Natural killer cell (primary cell): ENCODE data around the gene SELE. TPM values are rescaled to one million over a fixed set of nuclear protein-coding genes. Genes with fewer than 3 reads are reported as not detected.

Source experiments
- ATAC-seq, 3 donors: fragments of 150-1000 bp in 2 of 3; fragments of 200-7000 bp in 1 of 3; cut with Tn5 transposase; 1 replicate in 1 of 3; 2 replicates in 2 of 3; pipeline ENCODE4 v1.10.0; 2021; ENCODE audit warnings: mild to moderate bottlenecking in 2 of 3, moderate library complexity in 2 of 3
- DNase-seq, 2 donors: peaks; one replicate each; pipeline versions ENCODE4 v3.0.0 to v3.0.0-alpha.2; 2013 to 2021; ENCODE audit warnings: mixed read lengths in 1 of 2
- H3K27ac ChIP-seq: one replicate; pipeline ENCODE4 v1.5.1; 2013; ENCODE audit warnings: mild to moderate bottlenecking, low read length
- H3K27me3 ChIP-seq: one replicate; pipeline ENCODE4 v1.6.1; 2013; ENCODE audit warnings: low read length; ENCODE audit not compliant: control insufficient read depth, insufficient read depth
- H3K36me3 ChIP-seq: one replicate; pipeline ENCODE4 v1.6.1; 2013; ENCODE audit warnings: low read length; ENCODE audit not compliant: control insufficient read depth, insufficient read depth
- H3K4me1 ChIP-seq: one replicate; pipeline ENCODE4 v1.6.1; 2013; ENCODE audit warnings: low read length; ENCODE audit not compliant: control insufficient read depth, insufficient read depth
- H3K4me3 ChIP-seq: one replicate; pipeline ENCODE4 v1.5.1; 2013; ENCODE audit warnings: low read length
- H3K9me3 ChIP-seq: one replicate; pipeline ENCODE4 v1.6.1; 2013; ENCODE audit warnings: low read length; ENCODE audit not compliant: control insufficient read depth, insufficient read depth
- H3K27ac Mint-ChIP-seq, 2 donors: one replicate each; pipeline ENCODE4 v1.8.0; 2022; ENCODE audit warnings: mild to moderate bottlenecking in 2 of 2, mixed read lengths in 2 of 2, moderate library complexity in 1 of 2
- H3K27me3 Mint-ChIP-seq, 2 donors: one replicate each; pipeline ENCODE4 v1.8.0; 2022; ENCODE audit warnings: low read depth in 2 of 2, mixed read lengths in 2 of 2
- H3K36me3 Mint-ChIP-seq: one replicate; pipeline ENCODE4 v1.8.0; 2022; ENCODE audit warnings: mixed read lengths
- H3K4me1 Mint-ChIP-seq, 2 donors: one replicate each; pipeline ENCODE4 v1.8.0; 2022; ENCODE audit warnings: mixed read lengths in 2 of 2
- H3K4me3 Mint-ChIP-seq: one replicate; pipeline ENCODE4 v1.8.0; 2022; ENCODE audit warnings: mild to moderate bottlenecking, moderate library complexity, mixed read lengths
- H3K9me3 Mint-ChIP-seq, 2 donors: one replicate each; pipeline ENCODE4 v1.8.0; 2022; ENCODE audit warnings: mixed read lengths in 2 of 2
- WGBS: methylation state at CpG from one replicate; pipeline ENCODE4 v1.1.7; 2013; ENCODE audit warnings: missing lambda C conversion rate; ENCODE audit not compliant: insufficient coverage; 5-methylcytosine and 5-hydroxymethylcytosine counted together
- intact Hi-C: fragments of 100-400 bp; cut with micrococcal nuclease; formaldehyde crosslinking; loops from one replicate; pipeline ENCODE4 v1.14.2; 2022
- total RNA-seq, 4 donors: library from RNA; stranded (reverse); fragments of 120-200 nt in 1 of 4; gene quantifications; one replicate each; pipeline versions ENCODE4 v1.2.3 to v1.2.4, GENCODE V29; 2013 to 2022
- TF ChIP-seq, protein P1 (sequence below): fragments of 200-600 bp; IDR thresholded peaks from one replicate; pipeline ENCODE4 v1.8.0; 2022; ENCODE audit warnings: antibody characterized with exemption

Gene SELE
- total RNA-seq, 3 donors from 2014 or later (not counting 1 experiment from before 2014, with no cell fraction given) = not detected

- H3K4me3 Mint-ChIP-seq = peak overlapping the region; percentile 42
- H3K27ac Mint-ChIP-seq = peak overlapping the region; percentile 75 to 89
- no peak overlapping the region for H3K27ac ChIP-seq
- H3K36me3 ChIP-seq = peaks cover 74% of the 10 kb centered on the region
- H3K36me3 Mint-ChIP-seq = peaks cover 19% of the 10 kb centered on the region
- H3K4me1 ChIP-seq = peaks cover 64% of the 10 kb centered on the region
- WGBS = no CpG with 5 or more reads among the region's 3 CpGs
- H3K27me3 Mint-ChIP-seq = no peaks in the 10 kb centered on the region
- no peak for ATAC-seq
- intact Hi-C loops = loop anchor here (10.0 kb wide), 1 partner anchor 1175 kb away; no protein-coding TSS in a partner anchor
- peak in 1 of 2 donors; percentile 46 for DNase-seq
- H3K27me3 ChIP-seq = no peaks in the 10 kb centered on the region
- no peak overlapping the region for H3K4me3 ChIP-seq
- H3K9me3 ChIP-seq = no peaks in the 10 kb centered on the region
- TF ChIP-seq, protein P1, sequence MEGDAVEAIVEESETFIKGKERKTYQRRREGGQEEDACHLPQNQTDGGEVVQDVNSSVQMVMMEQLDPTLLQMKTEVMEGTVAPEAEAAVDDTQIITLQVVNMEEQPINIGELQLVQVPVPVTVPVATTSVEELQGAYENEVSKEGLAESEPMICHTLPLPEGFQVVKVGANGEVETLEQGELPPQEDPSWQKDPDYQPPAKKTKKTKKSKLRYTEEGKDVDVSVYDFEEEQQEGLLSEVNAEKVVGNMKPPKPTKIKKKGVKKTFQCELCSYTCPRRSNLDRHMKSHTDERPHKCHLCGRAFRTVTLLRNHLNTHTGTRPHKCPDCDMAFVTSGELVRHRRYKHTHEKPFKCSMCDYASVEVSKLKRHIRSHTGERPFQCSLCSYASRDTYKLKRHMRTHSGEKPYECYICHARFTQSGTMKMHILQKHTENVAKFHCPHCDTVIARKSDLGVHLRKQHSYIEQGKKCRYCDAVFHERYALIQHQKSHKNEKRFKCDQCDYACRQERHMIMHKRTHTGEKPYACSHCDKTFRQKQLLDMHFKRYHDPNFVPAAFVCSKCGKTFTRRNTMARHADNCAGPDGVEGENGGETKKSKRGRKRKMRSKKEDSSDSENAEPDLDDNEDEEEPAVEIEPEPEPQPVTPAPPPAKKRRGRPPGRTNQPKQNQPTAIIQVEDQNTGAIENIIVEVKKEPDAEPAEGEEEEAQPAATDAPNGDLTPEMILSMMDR = no peak
- H3K4me1 Mint-ChIP-seq = peaks cover 79 to 82% of the 10 kb centered on the region in 2 donors
- H3K9me3 Mint-ChIP-seq = no peaks in the 10 kb centered on the region
Observed at GRCh38 chr1:169699707-169700106, 34.2 kb downstream of the SELE start.

DNA sequence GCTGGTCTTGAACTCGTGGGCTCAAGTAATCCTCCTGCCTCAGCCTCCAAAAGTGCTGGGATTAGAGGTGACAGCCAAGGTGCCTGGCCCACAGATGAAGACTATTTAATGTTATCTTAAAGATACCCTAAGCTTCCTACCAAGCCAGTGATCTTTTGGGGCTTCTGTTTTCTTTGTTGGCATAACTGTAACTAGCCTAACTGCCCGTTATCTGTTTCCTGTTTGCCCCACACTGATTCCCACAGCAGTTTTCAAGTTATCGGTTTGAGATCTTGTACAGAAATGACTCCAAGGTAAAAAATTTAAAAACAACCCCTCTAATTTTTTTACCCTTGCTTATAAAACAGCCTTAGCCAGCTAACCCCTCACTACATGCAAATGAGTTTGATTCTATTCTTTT, 34.9 kb downstream of the SELE start:
- peak overlapping the region; percentile 75 to 89 for H3K27ac Mint-ChIP-seq
- H3K4me1 ChIP-seq = peaks cover 68% of the 10 kb centered on the region
- H3K4me1 Mint-ChIP-seq = peaks cover 85 to 86% of the 10 kb centered on the region in 2 donors
- H3K27ac ChIP-seq = peak overlapping the region; percentile 56
- TF ChIP-seq, protein P1 = no peak
- peaks cover 16% of the 10 kb centered on the region for H3K36me3 Mint-ChIP-seq
- no peaks in the 10 kb centered on the region for H3K27me3 ChIP-seq
- H3K36me3 ChIP-seq = peaks cover 67% of the 10 kb centered on the region
- peak in 1 of 3 donors; percentile 45 for ATAC-seq
- peak overlapping the region; percentile 65 for H3K4me3 Mint-ChIP-seq
- no peaks in the 10 kb centered on the region for H3K9me3 ChIP-seq
- intact Hi-C loops = loop anchor here (10.0 kb wide), 1 partner anchor 1174 kb away; no protein-coding TSS in a partner anchor
- WGBS = 4% methylated on average over 3 of the region's 3 CpGs
- H3K4me3 ChIP-seq = no peak overlapping the region
- no peaks in the 10 kb centered on the region for H3K9me3 Mint-ChIP-seq
- no peaks in the 10 kb centered on the region for H3K27me3 Mint-ChIP-seq
- peak in 1 of 2 donors; percentile 33 for DNase-seq

GRCh38 chr1:169697755-169698154, 36.1 kb downstream of the SELE start:
- H3K9me3 Mint-ChIP-seq = no peaks in the 10 kb centered on the region
- peaks cover 82 to 88% of the 10 kb centered on the region in 2 donors for H3K4me1 Mint-ChIP-seq
- Histone ChIP-seq H3K4me1 (peaks cover 68% of the 10 kb centered on the region), H3K9me3 (no peaks in the 10 kb centered on the region), H3K27me3 (no peaks in the 10 kb centered on the region), H3K27ac (peak overlapping the region; percentile 44), H3K36me3 (peaks cover 55% of the 10 kb centered on the region), H3K4me3 (no peak overlapping the region)
- H3K36me3 Mint-ChIP-seq = peaks cover 3% of the 10 kb centered on the region
- TF ChIP-seq, protein P1 = no peak
- WGBS = 12% methylated on average over 1 of the region's 1 CpG
- intact Hi-C loops = loop anchor here (10.0 kb wide), 1 partner anchor 1173 kb away; no protein-coding TSS in a partner anchor
- ATAC-seq = no peak
- peak overlapping the region; percentile 75 to 89 for H3K27ac Mint-ChIP-seq
- peak overlapping the region; percentile 11 for H3K4me3 Mint-ChIP-seq
- no peaks in the 10 kb centered on the region for H3K27me3 Mint-ChIP-seq
- no peak for DNase-seq
